Endothelial cell of umbilical vein (primary cell): ENCODE results near the gene KIF25. TPM values are rescaled to one million over a fixed set of nuclear protein-coding genes. Genes with fewer than 3 reads are reported as not detected.

Experiments
- BruUV-seq: library from RNA; stranded (reverse); fragments of 400-500 nt; replicated peaks from 2 replicates; lab custom pipeline; 2021; lab: Mats Ljungman, UMichigan
- CTCF ChIA-PET: fragments of 300-600, 350-600 bp; sonication (Branson Sonifier 250); formaldehyde crosslinking; loops from one replicate; lab custom pipeline; 2021; ENCODE audit warnings: antibody characterized with exemption, inconsistent platforms; lab: Charles Lee
- POLR2A ChIA-PET: fragments of 300-600, 350-600 bp; sonication (Branson Sonifier 250); formaldehyde crosslinking; loops from one replicate; lab custom pipeline; 2021; ENCODE audit warnings: antibody characterized with exemption, inconsistent platforms; lab: Charles Lee
- DNase-seq: peaks from one replicate; pipeline ENCODE4 v3.0.0-alpha.2; 2011; ENCODE audit warnings: low read depth, low spot score
- FAIRE-seq: peaks from 2 replicates; lab custom pipeline; 2011; peaks lifted over from hg19 to GRCh38; lab: Jason Lieb, UNC
- H2AFZ ChIP-seq: 2 replicates; pipeline ENCODE4 v1.6.0; 2012; ENCODE audit warnings: low read depth, low read length, control low read depth, inconsistent platforms
- H3K27ac ChIP-seq: 2 replicates; pipeline ENCODE4 v1.5.1; 2011; ENCODE audit warnings: low read depth, mild to moderate bottlenecking, control low read depth, low read length, moderate library complexity; ENCODE audit not compliant: insufficient read depth
- H3K27me3 ChIP-seq, 2 experiments: 2 replicates each; pipeline versions ENCODE4 v1.6.0 to v1.6.1; 2011; ENCODE audit warnings: low read length in 2 of 2, mixed read lengths in 1 of 2; ENCODE audit not compliant: control insufficient read depth in 2 of 2, insufficient read depth in 2 of 2
- H3K36me3 ChIP-seq, 2 experiments: 2 replicates in 1 of 2; 3 replicates in 1 of 2; pipeline ENCODE4 v1.5.1; 2011; ENCODE audit warnings: low read length in 2 of 2, mild to moderate bottlenecking in 1 of 2, moderate library complexity in 1 of 2; ENCODE audit not compliant: control insufficient read depth in 2 of 2, insufficient read depth in 2 of 2; ENCODE audit errors: extremely low read depth in 1 of 2
- H3K4me1 ChIP-seq: 3 replicates; pipeline ENCODE4 v1.5.1; 2011; ENCODE audit warnings: mild to moderate bottlenecking, low read length; ENCODE audit not compliant: control insufficient read depth, insufficient read depth; ENCODE audit errors: extremely low read depth
- H3K4me2 ChIP-seq: 2 replicates; pipeline ENCODE4 v1.6.1; 2011; ENCODE audit warnings: low read length, control low read depth, mixed read lengths; ENCODE audit not compliant: insufficient read depth
- H3K4me3 ChIP-seq, 3 experiments: fragments of 200-600 bp in 1 of 3; sonication (generic), shearing (Covaris generic) in 1 of 3; replicated peaks in 1 of 3; 2 replicates each; pipeline ENCODE4 v1.5.1; 2011 to 2016; ENCODE audit warnings: control low read depth in 3 of 3, low read length in 3 of 3, mild to moderate bottlenecking in 2 of 3, inconsistent platforms in 1 of 3, low read depth in 1 of 3, moderate library complexity in 1 of 3; ENCODE audit not compliant: insufficient read depth in 1 of 3
- H3K79me2 ChIP-seq: 2 replicates; pipeline ENCODE4 v1.6.0; 2012; ENCODE audit warnings: low read length, inconsistent platforms; ENCODE audit not compliant: control insufficient read depth, insufficient read depth
- H3K9ac ChIP-seq: replicated peaks from 2 replicates; pipeline ENCODE3; 2011; ENCODE audit warnings: low read length, control low read depth; ENCODE audit not compliant: insufficient read depth; ENCODE audit errors: extremely low read depth
- H3K9me1 ChIP-seq: replicated peaks from 3 replicates; pipeline ENCODE4 v1.6.0; 2011; ENCODE audit warnings: mild to moderate bottlenecking, low read length; ENCODE audit not compliant: control insufficient read depth, insufficient read depth; ENCODE audit errors: extremely low read depth
- H3K9me3 ChIP-seq: replicated peaks from 2 replicates; pipeline ENCODE4 v1.5.1; 2012; ENCODE audit warnings: low read length, inconsistent platforms; ENCODE audit not compliant: control insufficient read depth, insufficient read depth
- H4K20me1 ChIP-seq: replicated peaks from 2 replicates; pipeline ENCODE3; 2011; ENCODE audit warnings: mild to moderate bottlenecking, low read length; ENCODE audit not compliant: control insufficient read depth, insufficient read depth; ENCODE audit errors: extremely low read depth
- CTCF ChIP-seq, 2 donors: IDR thresholded peaks; 1 replicate in 1 of 2; 2 replicates in 1 of 2; pipeline ENCODE4 v1.5.1; 2011; ENCODE audit warnings: low read length in 2 of 2, mild to moderate bottlenecking in 2 of 2, moderate library complexity in 2 of 2, control low read depth in 1 of 2, inconsistent platforms in 1 of 2, low read depth in 1 of 2; ENCODE audit not compliant: insufficient read depth in 1 of 2; ENCODE audit errors: extremely low read depth in 1 of 2
- EZH2 ChIP-seq: IDR thresholded peaks from 2 replicates; pipeline ENCODE4 v1.6.1; 2012; ENCODE audit warnings: borderline replicate concordance, low read depth, mild to moderate bottlenecking, moderate library complexity, low read length, inconsistent platforms; ENCODE audit not compliant: severe bottlenecking
- FOS ChIP-seq: IDR thresholded peaks from 2 replicates; pipeline ENCODE4 v1.6.1; 2011; ENCODE audit warnings: mild to moderate bottlenecking, low read length, moderate library complexity, borderline replicate concordance; ENCODE audit not compliant: insufficient read depth
- GATA2 ChIP-seq: IDR thresholded peaks from 2 replicates; pipeline ENCODE4 v1.7.0; 2011; ENCODE audit warnings: low read depth, mild to moderate bottlenecking, moderate library complexity, mixed read lengths, low read length; ENCODE audit not compliant: insufficient read length, insufficient read depth
- JUN ChIP-seq: IDR thresholded peaks from 2 replicates; pipeline ENCODE4 v1.6.1; 2011; ENCODE audit warnings: borderline replicate concordance, low read depth; ENCODE audit not compliant: insufficient read length, insufficient read depth
- MAX ChIP-seq: IDR thresholded peaks from 2 replicates; pipeline ENCODE4 v1.6.1; 2011; ENCODE audit not compliant: insufficient read depth, insufficient read length
- MYC ChIP-seq: IDR thresholded peaks from one replicate; pipeline ENCODE4 v1.6.1; 2011; ENCODE audit warnings: mild to moderate bottlenecking, low read depth, low read length
- POLR2A ChIP-seq: IDR thresholded peaks from 2 replicates; pipeline ENCODE4 v1.6.1; 2012; ENCODE audit warnings: low read depth, mild to moderate bottlenecking, control low read depth, low read length
- POLR2AphosphoS5 ChIP-seq: IDR thresholded peaks from 2 replicates; pipeline ENCODE4 v1.6.1; 2012; ENCODE audit warnings: low read depth, mild to moderate bottlenecking, control low read depth, low read length, moderate library complexity; ENCODE audit not compliant: insufficient read depth
- dilution Hi-C: fragments of 300-500 bp; cut with MboI; formaldehyde crosslinking; loops from one replicate; pipeline ENCODE4 v1.15.0; 2019; ENCODE audit warnings: low sequenced_read_pairs; ENCODE audit not compliant: extremely low pct_ligation_motif_present
- intact Hi-C: fragments of 100-400 bp; cut with micrococcal nuclease; formaldehyde crosslinking; loops from one replicate; pipeline ENCODE4 v1.10.0; 2022
- polyA plus RNA-seq, 4 experiments: library from polyadenylated mRNA; depleted of rRNA in 3 of 4; stranded (reverse) in 3 of 4; unstranded in 1 of 4; fragments of >200 nt; gene quantifications; 2 replicates each; pipeline versions ENCODE4 v1.2.1 to v1.2.3, GENCODE V29; 2011 to 2012; ENCODE audit warnings: missing spikeins in 1 of 4
- total RNA-seq: library from RNA; stranded (reverse); gene quantifications from 2 replicates; pipeline ENCODE4 v1.2.3, GENCODE V29; 2021

The KIF25 gene
- total and polyA plus RNA-seq, 2 donors (not counting 3 experiments of a cell fraction or from before 2014, with no cell fraction given) = not detected

- Histone ChIP-seq H3K4me3 (no peak overlapping the region), H3K4me2 (no peak overlapping the region), H3K9me1 (no peaks in the 10 kb centered on the region), H3K27ac (no peak overlapping the region), H3K36me3 (no peaks in the 10 kb centered on the region), H3K79me2 (no peaks in the 10 kb centered on the region), H3K9me3 (peaks cover 2% of the 10 kb centered on the region), H3K27me3 (no peaks in the 10 kb centered on the region), H3K4me1 (no peaks in the 10 kb centered on the region), H2AFZ (no peak overlapping the region), H4K20me1 (no peaks in the 10 kb centered on the region), H3K9ac (no peak overlapping the region)
- ChIA-PET CTCF (no interaction called here), POLR2A (no interaction called here)
- no peak for DNase-seq
- intact Hi-C loops (no loop called here), dilution Hi-C loops (no loop called here)
- BruUV-seq = no TSS peak
- no peak for FAIRE-seq
- TF ChIP-seq JUN (no peak), GATA2 (no peak), FOS (no peak), MYC (no peak), EZH2 (no peak), POLR2AphosphoS5 (no peak), POLR2A (no peak), MAX (no peak), CTCF (IDR thresholded peaks at IDR 0.05; ENCODE audit: extremely low read depth in 1 of 2, insufficient read depth in 1 of 2, low read depth in 1 of 2, low read length in 2 of 2) (no peak)
These were observed 44.5 kb downstream of the KIF25 start for GRCh38 chr6:168041928-168042327.
